AG08396 (cell line): ENCODE results near the gene SYVN1.
"Not testable (repeated sequence)": the region's sequence is repeated elsewhere in the genome, so short reads cannot be mapped to it uniquely, and the experiment has no call there.

Experiments
- DNase-seq: peaks from one replicate; pipeline ENCODE4 v3.0.0; 2012; ENCODE audit warnings: low spot score, mixed read lengths

SYVN1 gene

DNA sequence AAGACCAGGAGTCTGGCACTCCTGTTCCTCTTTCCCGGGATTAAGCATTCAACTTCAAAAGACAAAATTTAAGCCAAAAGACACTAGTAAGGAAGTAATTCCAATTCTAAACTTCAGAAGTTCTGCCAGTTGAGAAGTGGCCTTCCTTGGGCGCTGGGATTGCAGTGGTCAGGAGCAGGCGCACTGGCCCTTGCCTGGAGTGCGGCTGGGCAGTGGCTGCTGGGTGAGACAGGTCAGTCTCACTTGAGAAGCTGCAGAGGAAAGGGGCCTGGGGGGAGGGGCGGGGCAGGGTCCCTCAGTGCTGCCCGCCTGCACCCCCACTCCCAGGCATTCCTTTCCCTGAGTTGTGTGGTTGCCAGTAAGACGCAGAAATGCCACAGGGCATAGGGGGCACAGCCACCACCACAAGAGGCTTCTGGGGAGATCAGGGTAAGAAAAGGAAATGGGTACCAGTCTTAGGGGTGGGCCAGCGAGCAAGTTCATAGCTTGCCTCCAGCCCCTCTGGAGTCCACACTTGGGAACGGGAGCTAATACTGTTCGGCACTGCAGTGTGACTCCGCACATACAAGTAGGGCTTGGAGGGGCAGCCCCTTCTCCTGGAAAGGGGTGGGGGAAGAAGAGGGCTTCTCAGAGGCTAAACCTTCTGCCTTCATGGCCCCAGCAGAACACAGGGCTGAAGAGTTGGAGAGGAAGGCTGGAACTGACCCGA is 6.7 kb downstream of the SYVN1 start:
- no peak for DNase-seq

DNA sequence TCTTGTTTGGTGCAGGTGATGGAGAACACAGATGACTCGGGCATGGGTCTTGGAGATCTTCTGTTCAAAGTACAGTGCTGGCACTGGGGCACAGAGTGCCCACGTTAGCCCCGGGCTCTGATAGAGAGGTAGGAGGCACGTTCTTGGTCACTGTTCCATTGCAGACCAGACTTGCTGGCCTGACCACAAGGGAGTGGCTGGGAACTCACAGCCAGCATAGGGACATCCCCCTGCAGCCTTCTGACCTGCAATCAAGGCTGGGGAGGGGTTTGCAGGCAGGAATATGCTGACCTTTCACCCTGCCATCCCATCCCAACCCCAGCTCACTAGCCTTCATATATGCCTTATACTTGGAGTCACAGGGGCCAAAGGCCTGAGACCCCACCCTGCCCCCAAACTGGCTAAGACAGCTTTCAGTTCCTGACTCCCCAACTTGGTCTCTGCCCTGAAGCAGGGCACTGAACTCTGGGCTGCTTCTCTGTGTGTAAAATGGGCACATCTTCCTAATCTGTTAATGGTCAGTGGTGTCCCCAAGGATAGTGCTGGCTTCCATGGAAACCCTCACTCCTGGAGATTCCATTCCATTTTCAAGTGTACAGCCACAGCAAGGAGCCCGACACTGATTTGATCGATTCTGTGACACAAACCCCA is 7.6 kb downstream of the SYVN1 start:
- DNase-seq, result no peak

DNA sequence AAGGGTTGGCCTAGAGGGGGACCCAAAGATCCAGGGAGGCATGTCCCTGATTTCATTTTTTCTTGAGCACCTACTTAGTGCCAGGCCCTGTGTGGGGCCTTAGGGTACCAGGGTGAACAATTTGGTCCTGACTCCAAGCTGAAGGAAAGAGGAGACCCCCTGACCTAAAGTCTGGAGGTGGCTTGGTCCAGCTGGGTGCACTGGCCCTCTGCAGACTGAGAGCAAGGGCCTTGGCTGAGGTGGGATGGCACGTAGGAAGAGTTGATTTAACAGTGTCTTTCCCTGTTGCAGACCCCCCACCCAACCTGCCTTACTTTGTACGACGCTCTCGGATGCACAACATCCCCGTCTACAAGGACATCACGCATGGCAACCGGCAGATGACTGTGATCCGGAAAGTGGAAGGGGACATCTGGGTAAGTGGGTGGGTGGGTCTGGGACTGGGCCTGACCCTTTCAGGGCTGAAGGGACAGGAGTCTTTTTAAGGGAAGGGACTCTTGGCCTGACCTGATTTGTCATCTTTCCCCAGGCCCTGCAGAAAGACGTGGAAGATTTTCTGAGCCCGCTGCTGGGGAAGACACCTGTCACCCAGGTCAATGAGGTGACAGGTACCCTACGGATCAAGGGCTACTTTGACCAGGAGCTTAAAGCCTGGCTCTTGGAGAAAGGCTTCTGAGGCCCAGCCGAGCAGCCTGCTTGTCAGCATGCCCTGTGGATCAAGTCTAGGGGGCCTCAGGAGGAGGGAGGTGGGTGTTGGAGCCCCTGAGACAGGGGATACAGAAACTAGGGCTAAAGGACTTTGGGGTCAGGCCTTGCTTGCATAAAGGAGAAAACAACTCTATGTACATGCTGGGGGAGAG is 8.9 kb downstream of the SYVN1 start:
- DNase-seq, result no peak

DNA sequence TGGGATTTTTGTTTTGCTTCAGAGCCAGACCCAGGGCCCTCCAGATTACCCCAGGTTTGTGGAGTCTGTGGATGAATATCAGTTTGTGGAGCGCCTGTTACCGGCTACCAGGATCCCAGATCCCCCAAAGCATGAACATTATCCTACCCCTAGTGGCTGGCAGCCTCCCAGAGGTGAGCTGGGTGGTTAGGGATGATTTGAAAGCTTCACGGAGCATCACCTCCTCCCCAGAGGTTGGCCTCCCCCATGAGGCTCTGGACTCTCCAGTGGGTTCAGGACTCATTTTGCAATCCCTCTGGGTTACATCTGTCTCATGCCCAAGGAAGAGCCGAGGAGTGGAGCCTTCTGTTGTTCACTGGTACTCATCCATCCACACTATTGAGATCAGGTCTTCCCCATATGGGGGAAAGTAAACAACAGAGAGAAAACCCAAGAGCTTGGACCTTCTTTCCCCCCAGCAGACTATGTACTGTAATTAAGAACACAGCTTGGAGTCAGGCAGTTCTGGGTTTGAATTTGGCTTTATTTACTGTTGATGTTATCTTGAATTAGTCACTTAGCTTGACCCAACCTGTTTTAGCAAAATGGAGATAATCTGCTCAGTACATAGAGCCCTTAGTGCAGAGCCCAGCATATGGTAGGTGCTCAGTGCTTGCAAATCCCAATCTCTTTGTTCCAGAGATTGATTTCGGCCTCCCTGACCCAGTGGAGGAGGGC is 9.7 kb downstream of the SYVN1 start:
- DNase-seq, result no peak

DNA sequence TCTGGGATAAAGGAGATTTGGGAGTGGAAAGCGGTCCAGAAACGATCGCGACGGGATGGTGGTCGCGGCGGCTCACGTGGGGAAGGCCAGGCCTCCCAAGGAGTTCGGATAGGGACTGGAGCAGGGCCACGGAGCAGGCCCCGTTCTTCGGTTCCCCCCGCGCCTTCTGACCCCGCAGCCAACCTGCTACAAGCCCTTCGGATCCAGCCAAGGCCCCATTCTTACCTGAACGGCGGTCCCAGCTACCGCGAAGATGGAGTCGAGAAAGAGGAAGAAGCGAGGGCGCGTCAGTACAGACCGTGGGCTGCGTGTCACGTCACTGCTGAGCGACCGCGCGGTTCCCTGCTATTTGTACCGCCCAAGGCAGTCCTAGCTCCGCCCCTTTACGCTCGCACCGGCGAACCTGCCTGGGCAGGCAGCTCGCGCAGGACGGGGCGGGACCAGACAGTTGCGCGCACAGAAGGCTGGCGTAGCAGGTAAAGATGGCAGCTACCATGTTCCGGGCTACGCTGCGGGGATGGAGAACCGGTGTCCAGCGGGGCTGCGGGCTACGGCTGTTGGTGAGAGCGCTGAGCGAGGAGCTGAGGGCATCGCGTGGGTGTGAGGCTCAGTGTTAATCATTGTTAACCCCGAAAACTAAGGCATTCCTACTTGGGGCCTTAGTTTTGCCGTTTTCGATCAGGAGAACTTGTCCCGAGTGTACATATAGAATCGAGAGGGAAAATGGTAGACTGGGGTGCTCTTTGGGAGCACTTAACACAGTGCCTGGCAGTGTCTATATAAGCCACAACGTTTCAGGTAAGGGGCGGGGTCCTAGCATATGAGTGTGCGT is 12.2 kb downstream of the SYVN1 start, which contains the start of the genes FAU and MRPL49:
Gene FAU (minus strand): TSS at position 270 of the 832 bp plus-strand sequence. CDS start 321 bp downstream, outside the sequence.
Gene MRPL49 (plus strand): TSS at position 457 of the 832 bp plus-strand sequence. CDS start 26 bp downstream, at position 483.
- DNase-seq, result peak; percentile 96

DNA sequence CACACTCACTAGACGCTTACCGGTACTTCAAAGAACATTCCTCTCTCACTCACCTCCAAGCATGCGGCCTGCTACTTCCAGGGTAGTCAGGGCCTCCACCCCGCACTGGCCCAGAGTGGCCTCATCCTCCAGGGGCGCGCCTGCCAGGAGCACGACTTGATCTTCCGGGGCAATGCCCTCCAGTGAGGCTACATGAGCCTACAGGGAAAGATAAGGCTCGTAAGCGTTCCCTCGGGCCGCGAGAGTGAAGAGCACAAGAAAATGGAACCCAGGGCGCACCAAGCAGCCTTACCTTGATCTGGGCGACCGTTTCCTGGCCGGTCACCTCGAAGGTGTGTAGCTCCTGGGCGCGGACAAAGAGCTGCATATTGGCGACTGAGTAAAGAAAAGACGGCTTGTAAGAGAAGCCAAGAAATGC is 12.9 kb downstream of the SYVN1 start:
- DNase-seq, result no peak

DNA sequence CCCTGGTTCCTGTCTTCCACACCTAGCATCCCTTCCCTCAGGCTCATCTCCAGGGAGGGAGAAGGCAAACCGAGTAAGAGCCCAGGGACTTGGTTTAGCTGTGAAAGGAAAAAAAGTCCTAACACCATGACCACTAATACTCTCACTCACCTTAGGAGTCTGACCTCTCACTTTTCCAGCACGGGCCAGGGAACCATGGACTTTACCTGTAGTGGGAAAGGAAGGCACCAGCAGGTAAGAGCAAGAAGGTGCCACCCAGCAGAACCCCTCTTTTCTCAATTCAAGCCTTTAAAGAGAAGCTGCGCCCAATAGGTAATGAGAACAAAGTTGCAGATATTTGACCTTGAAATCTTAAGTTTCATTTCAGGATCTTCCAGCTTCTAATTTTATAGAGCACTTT is 13.5 kb downstream of the SYVN1 start:
- DNase-seq, result no peak

DNA sequence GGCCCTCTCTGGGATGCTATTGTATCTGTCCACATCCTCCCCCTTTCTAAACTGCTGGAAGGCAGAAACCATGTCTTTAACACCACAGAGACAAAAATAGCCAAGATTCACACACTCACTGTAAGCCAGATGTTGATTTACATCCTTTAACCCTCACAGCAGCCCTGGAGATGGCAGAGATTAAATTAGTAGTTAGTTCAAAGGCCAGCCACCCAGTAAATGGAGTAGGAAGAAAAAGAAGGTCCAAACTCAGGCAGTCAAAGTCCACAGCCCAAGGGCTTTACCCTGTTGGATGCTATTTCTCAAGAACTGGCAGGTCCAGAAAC is 14.7 kb downstream of the SYVN1 start:
- DNase-seq, result no peak

DNA sequence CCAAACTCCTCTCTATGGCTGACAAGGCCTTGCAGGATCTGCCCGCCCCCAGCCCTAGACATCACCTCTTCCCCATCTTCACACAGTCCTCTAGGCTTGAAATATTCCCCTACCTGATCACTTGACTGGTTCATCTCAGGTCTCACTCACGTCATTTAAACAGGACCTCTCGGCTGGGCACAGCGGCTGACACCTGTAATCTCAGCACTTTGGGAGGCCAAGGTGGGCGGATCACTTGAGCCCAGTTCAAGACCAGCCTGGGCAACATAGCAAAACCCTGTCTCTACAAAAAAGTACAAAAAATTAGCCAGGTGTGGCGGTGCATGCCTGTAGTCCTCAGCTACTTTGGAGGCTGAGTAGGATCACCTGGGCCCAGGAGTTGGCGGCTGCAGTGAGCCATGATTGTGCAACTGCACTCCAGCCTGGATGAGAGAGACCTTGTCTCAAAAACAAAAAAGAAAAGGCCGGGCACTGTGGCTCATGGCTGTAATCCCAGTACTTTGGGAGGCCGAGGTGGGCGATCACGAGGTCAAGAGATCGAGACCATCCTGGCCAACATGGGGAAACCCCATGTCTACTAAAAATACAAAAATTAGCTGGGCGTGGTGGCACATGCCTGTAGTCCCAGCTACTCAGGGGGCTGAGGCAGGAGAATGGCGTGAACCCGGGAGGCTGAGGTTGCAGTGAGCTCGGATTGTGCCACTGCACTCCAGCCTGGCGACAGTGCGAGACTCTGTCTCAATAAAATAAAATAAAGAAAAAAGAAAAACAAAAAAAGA is 15.2 kb downstream of the SYVN1 start:
- DNase-seq, result not testable (repeated sequence)

DNA sequence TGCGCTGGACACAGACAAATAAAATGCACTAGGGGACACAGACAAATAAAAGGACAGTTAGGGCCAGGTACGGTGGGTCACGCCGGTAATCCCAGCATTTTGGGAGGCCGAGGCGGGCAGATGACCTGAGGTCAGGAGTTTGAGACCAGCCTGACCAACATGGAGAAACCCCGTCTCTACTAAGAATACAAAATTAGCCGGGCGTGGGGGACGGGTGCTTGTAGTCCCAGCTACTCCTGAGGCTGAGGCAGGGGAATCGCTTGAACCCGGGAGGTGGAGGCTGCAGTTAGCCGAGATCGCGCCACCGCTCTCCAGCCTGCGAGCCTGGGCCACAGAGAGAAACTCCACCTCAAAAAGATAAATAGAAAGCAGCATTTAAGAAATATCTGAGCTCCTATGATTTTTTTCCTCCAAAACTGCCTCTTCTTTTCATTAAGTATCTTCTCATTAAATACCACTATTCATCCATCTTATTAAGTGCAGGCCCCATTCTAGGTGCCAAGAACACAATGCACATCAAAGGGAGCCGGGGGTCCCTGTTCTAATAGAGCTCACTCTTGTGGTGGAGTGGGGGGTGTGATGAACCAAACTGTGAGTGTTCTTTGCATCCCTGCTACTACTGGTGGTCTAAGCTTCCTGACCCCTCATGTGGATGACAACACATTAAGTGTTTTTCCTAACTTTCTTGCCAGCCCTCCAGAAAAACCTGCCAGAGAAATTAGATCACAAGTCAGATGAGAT is 16.1 kb downstream of the SYVN1 start:
- DNase-seq, result no peak

DNA sequence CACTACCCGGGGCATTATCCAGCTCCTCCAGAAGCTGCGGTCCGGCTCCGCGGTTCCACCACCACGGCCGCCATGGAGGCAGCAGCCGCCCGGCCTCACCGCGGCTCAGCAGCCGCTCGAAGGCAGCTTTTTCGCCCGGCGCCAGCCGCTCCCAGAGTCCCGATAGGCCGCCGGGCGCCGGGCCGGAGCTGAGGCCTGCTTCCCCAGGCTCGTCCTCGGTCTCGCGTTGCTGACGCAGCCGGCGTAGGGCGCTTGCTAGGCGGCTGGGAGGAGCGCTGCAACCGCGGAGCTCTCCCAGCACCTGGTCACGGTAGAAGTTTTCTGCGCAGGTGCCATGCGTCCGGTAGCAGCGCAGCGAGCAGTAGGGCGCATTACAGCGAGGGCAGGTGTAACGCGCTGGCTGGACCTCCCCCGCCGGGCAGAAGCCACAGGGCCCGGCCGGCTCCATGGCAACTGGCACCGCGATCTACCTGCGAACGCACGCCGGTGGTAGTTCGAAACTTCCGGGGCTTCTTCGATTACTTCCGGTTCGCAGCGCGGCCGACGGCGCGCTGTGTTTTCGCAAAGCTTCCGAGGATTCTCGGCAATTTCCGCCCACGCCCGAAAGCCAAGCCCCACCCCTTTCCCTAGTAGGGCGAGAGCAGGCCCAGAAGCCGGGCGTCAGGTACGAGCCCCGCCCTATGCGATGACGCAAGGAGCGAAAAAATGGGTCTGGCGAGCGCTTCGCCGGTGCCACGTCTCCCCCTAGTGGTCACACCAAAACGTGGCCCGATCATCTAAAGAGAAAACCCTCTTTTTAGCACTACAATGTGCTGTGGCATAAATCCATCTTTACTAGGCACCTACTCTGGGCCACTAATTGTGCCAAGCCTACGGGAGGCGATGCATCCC is 16.9 kb downstream of the SYVN1 start, which contains the start of gene ZNHIT2:
Gene ZNHIT2 (minus strand): TSS at position 496 of the 891 bp plus-strand sequence. CDS start 48 bp downstream, at position 448.
- peak; percentile 96 for DNase-seq

DNA sequence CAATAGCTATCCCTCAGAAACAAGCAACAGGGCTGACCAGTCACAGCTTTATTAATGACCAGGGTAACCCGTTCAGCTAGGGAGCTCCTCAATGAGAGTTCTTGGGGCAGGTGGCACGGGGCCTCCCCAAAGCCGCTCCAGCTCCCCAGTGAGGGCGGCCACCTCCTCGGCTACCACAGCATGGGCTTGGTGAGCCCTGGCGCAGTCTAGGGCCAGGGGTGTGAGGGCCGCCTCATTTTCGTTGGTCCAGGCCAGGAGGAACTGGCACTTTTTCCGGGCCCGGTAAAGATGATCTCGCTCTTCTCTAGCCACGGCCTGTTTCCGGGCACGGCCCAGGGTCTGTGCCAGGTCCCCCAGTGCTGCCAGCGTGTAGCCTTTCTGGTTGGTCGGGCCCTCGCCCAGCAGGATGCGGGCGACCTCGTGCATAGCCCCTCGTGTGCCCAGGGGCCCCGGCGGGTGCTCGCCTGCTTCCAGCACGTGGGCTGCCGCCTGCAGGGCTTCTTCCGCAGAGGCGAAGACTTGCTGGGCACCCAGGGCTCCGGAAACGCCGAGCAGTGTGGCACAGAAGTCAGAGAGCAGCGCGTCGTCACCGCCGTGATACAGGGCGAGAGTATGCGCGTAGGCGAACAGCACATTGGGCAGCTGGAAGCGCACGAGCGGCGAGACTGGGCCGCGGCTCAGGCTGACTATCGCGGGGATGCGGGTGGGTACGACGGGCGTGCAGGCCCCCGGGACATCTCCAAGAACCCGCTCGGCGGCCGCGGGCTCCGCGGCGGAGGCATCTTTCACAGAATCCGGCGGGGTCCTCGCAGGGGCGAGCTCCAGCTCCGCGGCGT is 17.7 kb downstream of the SYVN1 start:
- DNase-seq, result peak; percentile 65

DNA sequence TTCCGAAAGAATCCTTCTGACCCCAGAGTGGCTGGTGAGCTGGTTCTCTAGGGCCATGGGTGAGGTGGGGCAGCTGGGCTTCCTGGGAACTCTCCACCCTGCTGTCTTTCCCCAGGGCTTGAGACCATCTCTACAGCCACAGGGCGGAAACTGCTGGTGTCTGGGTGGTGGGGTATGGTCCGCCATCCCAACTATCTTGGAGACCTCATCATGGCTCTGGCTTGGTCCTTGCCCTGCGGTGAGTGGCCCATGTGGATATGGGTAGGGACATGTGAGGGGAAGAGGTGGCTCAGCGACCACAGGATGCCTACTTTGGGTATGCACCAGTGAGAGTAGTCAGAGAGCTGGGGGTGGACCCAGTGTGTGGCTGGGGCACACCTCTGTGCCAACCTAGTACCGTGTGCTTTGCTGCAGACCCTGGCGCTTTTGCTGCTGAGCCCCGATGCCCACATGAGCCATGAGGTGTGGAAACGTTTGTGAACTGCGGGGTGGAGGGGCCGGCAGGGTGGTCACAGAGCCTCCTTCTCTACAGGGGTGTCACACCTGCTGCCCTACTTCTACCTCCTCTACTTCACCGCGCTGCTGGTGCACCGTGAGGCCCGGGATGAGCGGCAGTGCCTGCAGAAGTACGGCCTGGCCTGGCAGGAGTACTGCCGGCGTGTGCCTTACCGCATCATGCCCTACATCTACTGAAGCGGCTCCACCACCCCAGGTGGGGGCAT is 18.8 kb downstream of the SYVN1 start:
- DNase-seq, result no peak

DNA sequence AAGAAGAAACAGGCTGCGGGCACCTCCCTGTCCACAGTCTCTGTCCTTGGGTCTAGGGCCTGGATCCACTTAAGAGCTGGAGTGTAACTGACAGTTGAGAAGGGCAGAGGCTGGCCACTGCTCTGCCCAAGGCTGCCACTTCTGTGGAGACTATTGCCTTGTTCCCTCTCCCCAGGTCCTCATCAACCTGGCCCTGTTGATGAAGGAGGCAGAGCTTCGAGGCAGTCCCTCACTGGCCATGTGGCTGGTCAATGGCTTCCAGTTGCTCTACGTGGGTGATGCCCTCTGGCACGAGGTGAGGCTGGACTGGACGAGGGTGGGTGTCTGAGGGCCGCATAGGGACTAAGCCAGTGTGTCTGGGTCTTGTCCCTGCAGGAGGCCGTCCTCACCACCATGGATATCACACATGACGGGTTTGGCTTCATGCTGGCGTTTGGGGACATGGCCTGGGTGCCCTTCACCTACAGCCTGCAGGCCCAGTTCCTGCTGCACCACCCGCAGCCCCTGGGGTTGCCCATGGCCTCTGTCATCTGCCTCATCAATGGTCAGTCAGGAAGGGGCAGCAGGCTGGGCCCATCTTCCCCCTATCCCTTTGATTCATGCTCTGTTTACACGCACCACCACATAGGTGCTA is 19.7 kb downstream of the SYVN1 start:
- no peak for DNase-seq

DNA sequence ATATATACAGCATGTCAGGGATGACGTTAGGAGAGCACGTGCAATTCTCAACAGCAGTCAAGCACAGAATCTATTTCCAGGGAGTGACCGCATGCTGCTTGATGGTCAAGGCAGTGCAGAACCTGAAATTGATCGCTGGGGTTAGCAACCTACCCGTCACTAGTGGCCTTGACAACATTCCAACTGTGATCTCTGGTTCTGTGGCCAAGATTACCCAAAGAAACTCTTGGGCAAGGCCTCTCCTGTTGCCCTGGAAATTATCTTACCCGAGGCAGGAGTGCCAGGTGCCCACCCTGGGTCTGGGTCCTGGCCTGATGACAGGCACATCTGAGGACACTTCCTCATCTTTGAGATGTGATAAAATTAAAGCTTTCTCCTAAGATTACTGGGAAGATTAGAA is 20.5 kb downstream of the SYVN1 start:
- DNase-seq, result no peak

DNA sequence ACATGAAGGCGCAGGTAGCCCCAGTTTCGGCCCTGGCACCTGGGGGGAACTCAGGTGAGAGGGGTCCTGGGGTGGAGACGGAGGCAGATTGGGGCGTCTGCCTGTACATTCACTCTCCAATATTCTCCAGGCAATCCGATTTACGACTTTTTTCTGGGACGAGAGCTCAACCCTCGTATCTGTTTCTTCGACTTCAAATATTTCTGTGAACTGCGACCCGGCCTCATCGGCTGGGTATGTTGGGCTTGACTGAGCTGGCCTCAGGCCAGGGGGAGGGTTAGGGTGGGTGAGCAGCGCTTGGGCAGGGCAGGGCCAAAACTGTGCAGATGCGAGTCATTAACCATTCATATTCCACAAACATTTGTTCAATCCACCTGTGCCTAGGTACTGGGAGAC is 21.0 kb downstream of the SYVN1 start:
- DNase-seq, result no peak
